HEK293 (cell line): ENCODE results near the gene CUEDC1.

Experiments
- CTCF ChIA-PET: fragments of 350-600 bp; formaldehyde crosslinking; extraction: SDS; loops from one replicate; lab custom pipeline; 2021; ENCODE audit warnings: antibody characterized with exemption; lab: Yijun Ruan, JAX
- POLR2A ChIA-PET: fragments of 300-600 bp; formaldehyde crosslinking; extraction: SDS; loops from one replicate; lab custom pipeline; 2020; ENCODE audit warnings: antibody characterized with exemption, inconsistent platforms; lab: Yijun Ruan, JAX
- H3K27ac ChIP-seq: fragments of 200-500 bp; sonication (Bioruptor generic); 2 replicates; pipeline ENCODE4 v1.5.1; 2014; ENCODE audit warnings: low read depth, low read length, control low read depth, inconsistent platforms; ENCODE audit errors: extremely low read depth
- H3K36me3 ChIP-seq, 2 experiments: fragments of 200-500 bp in 1 of 2; sonication (Bioruptor generic) in 1 of 2; 1 replicate in 1 of 2; 2 replicates in 1 of 2; pipeline ENCODE4 v1.5.1; 2014 to 2017; ENCODE audit warnings: inconsistent platforms in 2 of 2, low read length in 2 of 2; ENCODE audit not compliant: control insufficient read depth in 2 of 2, insufficient read depth in 1 of 2
- H3K4me1 ChIP-seq: fragments of 200-500 bp; sonication (Bioruptor generic); 2 replicates; pipeline ENCODE4 v1.5.1; 2014; ENCODE audit warnings: mild to moderate bottlenecking, low read length, inconsistent platforms; ENCODE audit not compliant: control insufficient read depth, insufficient read depth
- H3K4me3 ChIP-seq: 2 replicates; pipeline ENCODE4 v1.5.1; 2011; ENCODE audit warnings: low read depth, mild to moderate bottlenecking, control low read depth, low read length, moderate library complexity
- H3K9me3 ChIP-seq: fragments of 200-500 bp; sonication (Bioruptor generic); 2 replicates; pipeline ENCODE4 v1.5.1; 2014; ENCODE audit warnings: low read depth, low read length, inconsistent platforms; ENCODE audit not compliant: control insufficient read depth, insufficient read depth
- EGR2 ChIP-seq: fragments of 450-650 bp; formaldehyde crosslinking; IDR thresholded peaks from 2 replicates; pipeline ENCODE4 v1.5.1; 2016; ENCODE audit warnings: low read depth, missing biosample characterization, missing genetic modification characterization
- HIC1 ChIP-seq: fragments of 450-650 bp; formaldehyde crosslinking; IDR thresholded peaks from 2 replicates; pipeline ENCODE4 v1.5.1; 2016; ENCODE audit warnings: missing biosample characterization, missing genetic modification characterization
- KLF16 ChIP-seq: fragments of 450-650 bp; formaldehyde crosslinking; IDR thresholded peaks from 2 replicates; pipeline ENCODE4 v1.5.1; 2017; ENCODE audit warnings: missing biosample characterization, missing genetic modification characterization
- PRDM1 ChIP-seq: fragments of 450-650 bp; formaldehyde crosslinking; IDR thresholded peaks from 2 replicates; pipeline ENCODE4; 2016; ENCODE audit warnings: missing biosample characterization, missing genetic modification characterization
- SP7 ChIP-seq: fragments of 450-650 bp; formaldehyde crosslinking; IDR thresholded peaks from 2 replicates; pipeline ENCODE4 v1.5.1; 2016; ENCODE audit warnings: missing biosample characterization, missing genetic modification characterization
- ZBTB10 ChIP-seq: fragments of 450-650 bp; formaldehyde crosslinking; IDR thresholded peaks from 2 replicates; pipeline ENCODE4 v1.5.1; 2016; ENCODE audit warnings: missing biosample characterization, missing genetic modification characterization
- ZBTB17 ChIP-seq: fragments of 450-650 bp; formaldehyde crosslinking; IDR thresholded peaks from 2 replicates; pipeline ENCODE4 v1.5.1; 2016; ENCODE audit warnings: missing biosample characterization, missing genetic modification characterization
- ZBTB44 ChIP-seq: fragments of 450-650 bp; IDR thresholded peaks from 2 replicates; pipeline ENCODE4 v1.5.1; 2018; ENCODE audit warnings: missing biosample characterization, mild to moderate bottlenecking, missing genetic modification characterization
- ZBTB8A ChIP-seq: fragments of 450-650 bp; formaldehyde crosslinking; IDR thresholded peaks from 2 replicates; pipeline ENCODE4 v1.5.1; 2016; ENCODE audit warnings: missing biosample characterization, missing genetic modification characterization
- ZEB2 ChIP-seq: fragments of 450-650 bp; formaldehyde crosslinking; IDR thresholded peaks from 2 replicates; pipeline ENCODE4 v1.5.1; 2016; ENCODE audit warnings: missing biosample characterization, missing genetic modification characterization
- ZFHX2 ChIP-seq: fragments of 450-650 bp; formaldehyde crosslinking; conservative IDR thresholded peaks from 2 replicates; pipeline ENCODE4 v1.5.1; 2016; ENCODE audit warnings: missing biosample characterization, missing genetic modification characterization
- ZIC2 ChIP-seq: fragments of 450-650 bp; formaldehyde crosslinking; IDR thresholded peaks from 2 replicates; pipeline ENCODE4 v1.5.1; 2016; ENCODE audit warnings: missing biosample characterization, missing genetic modification characterization
- ZNF132 ChIP-seq: fragments of 450-650 bp; formaldehyde crosslinking; IDR thresholded peaks from 2 replicates; pipeline ENCODE4 v1.5.1; 2017; ENCODE audit warnings: missing biosample characterization, missing genetic modification characterization, borderline replicate concordance
- ZNF2 ChIP-seq: fragments of 450-650 bp; formaldehyde crosslinking; IDR thresholded peaks from 2 replicates; pipeline ENCODE4 v1.5.1; 2016; ENCODE audit warnings: missing biosample characterization, missing genetic modification characterization
- ZNF221 ChIP-seq: fragments of 450-650 bp; formaldehyde crosslinking; IDR thresholded peaks from 2 replicates; pipeline ENCODE4 v1.5.1; 2017; ENCODE audit warnings: missing biosample characterization, missing genetic modification characterization, borderline replicate concordance
- ZNF394 ChIP-seq: fragments of 450-650 bp; formaldehyde crosslinking; IDR thresholded peaks from 2 replicates; pipeline ENCODE4 v1.5.1; 2016; ENCODE audit warnings: missing biosample characterization, missing genetic modification characterization, mild to moderate bottlenecking, moderate library complexity, borderline replicate concordance
- ZNF843 ChIP-seq: fragments of 450-650 bp; formaldehyde crosslinking; IDR thresholded peaks from 2 replicates; pipeline ENCODE4 v1.5.1; 2016; ENCODE audit warnings: missing biosample characterization, missing genetic modification characterization
- TF ChIP-seq, protein P1 (sequence below): fragments of 450-650 bp; formaldehyde crosslinking; IDR thresholded peaks from 2 replicates; pipeline ENCODE4 v1.5.1; 2016; ENCODE audit warnings: missing biosample characterization, missing genetic modification characterization

CUEDC1 gene

GRCh38 chr17:57875290-57876022 lies 79.8 kb downstream of the CUEDC1 start (continued):
- TF ChIP-seq ZNF2 (tag by site-specific recombination) (peak; percentile 89), KLF16 (tag by site-specific recombination) (no peak), ZBTB17 (tag by site-specific recombination) (peak; percentile 33; the same call in 1 of the 2 replicates), SP7 (tag by site-specific recombination) (peak; percentile 99), ZBTB44 (tag by site-specific recombination) (no peak), ZNF394 (0 out of 2 replicates have a peak, but pooled peaks have one; percentile 54), HIC1 (peak; percentile 97), ZBTB8A (tag by site-specific recombination) (peak; percentile 70), ZEB2 (tag by site-specific recombination) (peak; percentile 91), ZNF132 (tag by site-specific recombination) (no peak), ZNF843 (peak; percentile 77)
- TF ChIP-seq, protein P1, sequence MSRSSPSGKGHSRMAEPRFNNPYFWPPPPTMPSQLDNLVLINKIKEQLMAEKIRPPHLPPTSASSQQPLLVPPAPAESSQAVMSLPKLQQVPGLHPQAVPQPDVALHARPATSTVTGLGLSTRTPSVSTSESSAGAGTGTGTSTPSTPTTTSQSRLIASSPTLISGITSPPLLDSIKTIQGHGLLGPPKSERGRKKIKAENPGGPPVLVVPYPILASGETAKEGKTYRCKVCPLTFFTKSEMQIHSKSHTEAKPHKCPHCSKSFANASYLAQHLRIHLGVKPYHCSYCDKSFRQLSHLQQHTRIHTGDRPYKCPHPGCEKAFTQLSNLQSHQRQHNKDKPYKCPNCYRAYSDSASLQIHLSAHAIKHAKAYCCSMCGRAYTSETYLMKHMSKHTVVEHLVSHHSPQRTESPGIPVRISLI: peak; percentile 89

DNA sequence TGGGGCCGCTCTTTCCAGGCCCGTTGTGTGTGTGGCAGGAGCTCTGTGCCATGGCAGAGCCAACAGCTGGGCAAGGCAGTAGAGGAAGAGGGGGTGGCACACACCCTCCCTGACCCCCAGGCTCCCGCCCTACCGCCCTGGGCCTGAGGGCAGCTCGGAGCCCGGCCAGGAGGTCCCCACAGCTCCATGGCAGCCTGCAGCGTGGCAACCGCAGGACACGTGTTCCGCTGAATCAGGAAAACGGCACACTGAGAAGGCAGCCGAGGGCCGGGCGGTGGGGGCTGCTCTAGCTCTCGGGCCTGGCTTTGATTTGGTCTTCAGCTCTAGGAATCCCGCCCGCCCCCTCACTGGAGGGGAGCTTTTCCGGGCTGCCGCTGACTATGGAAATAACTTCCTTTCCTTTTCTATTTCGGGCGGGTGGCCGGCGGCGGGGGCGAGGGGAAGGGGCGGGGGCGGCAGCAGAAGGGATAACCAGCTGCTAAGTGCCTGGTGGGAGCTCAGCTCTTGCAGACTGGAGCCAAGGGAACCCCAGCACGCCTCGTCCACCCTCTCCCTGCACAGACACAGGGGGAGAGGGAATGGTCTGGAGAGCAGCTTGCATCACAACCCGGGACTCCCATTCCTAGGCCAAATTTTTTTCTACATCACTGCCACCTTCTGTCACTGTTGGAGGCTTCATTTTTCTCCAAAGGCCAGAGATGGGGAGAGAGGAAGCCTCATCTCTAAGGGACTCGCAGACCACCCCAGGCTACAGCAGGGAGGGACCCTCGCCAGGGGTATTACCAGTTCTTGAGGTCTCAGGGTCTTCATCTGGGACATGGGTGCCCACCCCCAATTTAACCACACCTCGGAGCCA lies 80.5 kb downstream of the CUEDC1 start:
- H3K9me3 ChIP-seq: no peaks in the 10 kb centered on the region
- ChIA-PET POLR2A (interaction anchor here (0.6 to 2.7 kb wide), 21 partner anchors 8 to 209 kb away, joined by 3 to 32 read pairs (median 10); partner anchors contain the start of genes CUEDC1, DYNLL2, MRPS23 and SRSF1), CTCF (interaction anchor here (0.6 to 6.5 kb wide), 18 partner anchors 8 to 733 kb away, joined by 3 to 95 read pairs (median 5); partner anchors contain the start of genes CUEDC1 and MRPS23)
- peaks cover 21% of the 10 kb centered on the region for H3K4me1 ChIP-seq
- H3K27ac ChIP-seq: peak overlapping the region; percentile 87
- TF ChIP-seq ZFHX2 (tag by site-specific recombination) (peak; percentile 38; the same call in 1 of the 2 replicates), EGR2 (peak; percentile 40; the same call in 1 of the 2 replicates), ZIC2 (tag by site-specific recombination) (peak; percentile 47; the same call in 1 of the 2 replicates), ZBTB10 (tag by site-specific recombination) (no peak), ZNF221 (tag by site-specific recombination) (no peak), PRDM1 (tag by site-specific recombination) (no peak)
- H3K36me3 ChIP-seq: peaks cover 0 to 55% of the 10 kb centered on the region in 2 experiments; a peak in 2 of 3 replicates
- no peak overlapping the region for H3K4me3 ChIP-seq
